ENCODE measurements around the gene DCBLD1.
A peak's percentile ranks its signal among the peaks of the same experiment; 100 is the strongest.

DCBLD1 gene

DNA sequence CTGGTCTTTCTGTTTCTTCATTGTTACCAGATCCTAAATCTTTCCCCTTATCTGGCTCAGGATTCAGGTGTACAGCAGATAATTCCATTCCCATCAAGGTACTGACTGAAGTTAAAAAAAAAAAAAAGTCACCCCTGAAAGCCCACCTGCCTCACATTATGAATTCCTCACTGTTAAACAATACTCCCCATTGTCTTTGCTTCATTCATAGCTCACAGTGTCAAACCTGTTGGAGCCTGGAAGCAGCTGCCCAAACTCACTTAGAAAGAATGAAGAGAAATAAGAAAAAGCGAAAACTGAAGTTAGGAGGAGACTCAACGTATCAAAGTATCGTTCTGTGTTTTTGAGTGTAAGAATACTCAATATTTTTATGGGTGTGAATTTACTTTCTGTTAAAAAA, 1.8 kb upstream of the DCBLD1 start:
- Mint-ChIP-seq H3K4me3 (no peak overlapping the region), H3K27me3 (peaks cover 38% of the 10 kb centered on the region), H3K4me1 (peaks cover 15% of the 10 kb centered on the region), H3K9me3 (no peaks in the 10 kb centered on the region), H3K36me3 (ENCODE audit: insufficient read depth) (peaks cover 2% of the 10 kb centered on the region), H3K27ac (ENCODE audit: low read depth) (no peak overlapping the region)
- no peak for ATAC-seq (replicated peaks; ENCODE audit: extremely low read depth, poor library complexity, severe bottlenecking)
- DNase-seq (ENCODE audit: low spot score in 2 of 2): no peak

DNA sequence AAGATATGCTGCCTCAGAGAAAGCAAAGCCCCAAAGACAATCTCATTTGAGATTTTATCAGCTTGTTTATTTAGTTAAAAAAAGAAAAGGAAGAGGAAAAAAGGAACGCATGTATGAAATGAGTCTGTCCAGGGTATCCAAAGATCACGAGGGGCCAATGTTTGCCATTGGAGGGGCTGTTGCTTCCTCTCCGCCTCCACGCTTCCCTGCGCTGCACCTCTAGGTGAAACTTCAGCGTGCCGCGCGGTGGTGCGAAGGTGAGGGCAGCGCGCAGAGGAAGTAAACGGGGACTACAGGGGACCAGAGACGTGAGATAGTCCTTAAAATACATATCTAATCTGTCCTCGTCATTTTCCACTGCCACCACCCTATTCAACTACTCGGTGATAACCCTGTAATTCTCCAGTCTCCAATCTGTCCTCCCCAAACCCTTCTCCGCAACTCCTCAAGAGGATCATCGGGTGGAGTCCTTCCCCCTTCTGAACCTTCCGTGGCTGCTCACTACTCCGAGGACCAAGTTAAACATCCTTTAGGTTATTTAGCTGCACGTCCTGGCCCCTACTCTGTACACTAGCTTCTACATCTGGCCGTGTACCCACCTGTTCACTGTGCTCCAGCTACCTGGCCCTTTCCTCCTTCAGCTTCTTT, 1.1 kb upstream of the DCBLD1 start:
- Mint-ChIP-seq H3K36me3 (ENCODE audit: insufficient read depth) (peaks cover 2% of the 10 kb centered on the region), H3K9me3 (no peaks in the 10 kb centered on the region), H3K27ac (ENCODE audit: low read depth) (no peak overlapping the region), H3K4me3 (peak overlapping the region; percentile 80), H3K4me1 (peaks cover 15% of the 10 kb centered on the region), H3K27me3 (peaks cover 43% of the 10 kb centered on the region)
- no peak for DNase-seq (ENCODE audit: low spot score in 2 of 2)
- no peak for ATAC-seq (replicated peaks; ENCODE audit: extremely low read depth, poor library complexity, severe bottlenecking)

GRCh38 chr6:117481926-117482239, 591 bp upstream of the DCBLD1 start:
- Mint-ChIP-seq H3K27ac (ENCODE audit: low read depth) (no peak overlapping the region), H3K9me3 (no peaks in the 10 kb centered on the region), H3K4me3 (peak overlapping the region; percentile 80), H3K27me3 (peaks cover 44% of the 10 kb centered on the region), H3K4me1 (peaks cover 15% of the 10 kb centered on the region), H3K36me3 (ENCODE audit: insufficient read depth) (peaks cover 2% of the 10 kb centered on the region)
- ATAC-seq (replicated peaks; ENCODE audit: extremely low read depth, poor library complexity, severe bottlenecking): peak; percentile 4
- DNase-seq (ENCODE audit: low spot score in 2 of 2): no peak

DNA sequence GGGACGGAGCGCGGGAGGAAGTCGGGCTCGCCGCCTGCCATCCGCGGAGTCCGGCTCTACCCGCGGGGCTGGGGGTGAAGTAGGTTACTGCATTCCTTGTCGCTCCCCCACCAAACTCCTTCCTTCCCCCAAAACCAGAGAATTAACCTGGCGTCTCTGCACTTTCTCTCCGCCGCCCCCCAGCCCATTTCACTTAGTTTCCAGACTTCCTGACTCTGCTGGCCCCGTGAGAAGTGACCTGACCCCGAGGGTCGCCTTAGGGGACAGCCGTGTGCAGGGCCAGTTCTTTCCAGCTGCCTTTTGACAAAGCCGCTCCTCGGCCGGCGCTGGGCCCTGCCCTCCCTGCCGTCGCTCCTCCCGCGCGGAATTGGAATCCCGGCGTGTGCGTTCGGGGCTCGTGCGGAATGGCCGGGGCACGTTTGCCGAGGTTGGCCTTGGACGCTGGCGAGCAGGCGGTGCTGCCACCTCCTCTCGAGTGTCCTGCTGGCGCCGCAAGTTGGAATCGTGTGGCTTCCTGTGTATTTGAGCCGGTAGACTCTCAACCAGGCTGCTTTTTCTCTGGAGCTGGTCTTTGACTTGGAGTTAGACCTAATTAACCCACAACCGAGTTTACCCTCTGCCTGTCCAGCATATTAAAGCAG, 650 bp downstream of the DCBLD1 start:
- Mint-ChIP-seq H3K27ac (ENCODE audit: low read depth) (peak overlapping the region; percentile 62), H3K9me3 (no peaks in the 10 kb centered on the region), H3K4me1 (peaks cover 15% of the 10 kb centered on the region), H3K36me3 (ENCODE audit: insufficient read depth) (peaks cover 2% of the 10 kb centered on the region), H3K4me3 (peak overlapping the region; percentile 90), H3K27me3 (peaks cover 35% of the 10 kb centered on the region)
- no peak for ATAC-seq (replicated peaks; ENCODE audit: extremely low read depth, poor library complexity, severe bottlenecking)
- no peak for DNase-seq (ENCODE audit: low spot score in 2 of 2)

DNA sequence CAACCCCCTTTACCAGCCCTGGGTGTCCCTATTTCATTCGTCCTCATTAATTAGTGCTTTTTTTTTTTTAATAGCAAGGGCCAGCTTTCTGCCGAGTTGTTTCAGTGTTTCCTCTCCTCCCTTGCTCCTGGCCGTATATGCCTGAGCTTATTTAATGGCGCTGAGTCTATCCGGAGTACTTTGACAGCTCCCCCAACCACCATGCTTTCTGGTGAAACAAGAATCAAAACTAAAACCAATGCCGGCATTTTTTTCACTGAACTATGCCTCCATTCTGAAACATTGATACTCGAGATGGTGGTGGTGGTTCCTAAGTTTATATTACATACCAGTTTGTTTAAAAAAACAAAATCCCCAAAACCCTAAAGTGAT, 1.2 kb downstream of the DCBLD1 start:
- Mint-ChIP-seq H3K9me3 (no peaks in the 10 kb centered on the region), H3K36me3 (ENCODE audit: insufficient read depth) (peaks cover 2% of the 10 kb centered on the region), H3K4me1 (peaks cover 15% of the 10 kb centered on the region), H3K27ac (ENCODE audit: low read depth) (peak overlapping the region; percentile 62), H3K4me3 (peak overlapping the region; percentile 90), H3K27me3 (peaks cover 35% of the 10 kb centered on the region)
- ATAC-seq (replicated peaks; ENCODE audit: extremely low read depth, poor library complexity, severe bottlenecking): no peak
- no peak for DNase-seq (ENCODE audit: low spot score in 2 of 2)

GRCh38 chr6:117484052-117484646, 1.7 kb downstream of the DCBLD1 start:
- no peak for DNase-seq (ENCODE audit: low spot score in 2 of 2)
- H3K4me1 Mint-ChIP-seq: peaks cover 15% of the 10 kb centered on the region
- peaks cover 30% of the 10 kb centered on the region for H3K27me3 Mint-ChIP-seq
- peaks cover 2% of the 10 kb centered on the region for H3K36me3 Mint-ChIP-seq (ENCODE audit: insufficient read depth)
- H3K4me3 Mint-ChIP-seq: peak overlapping the region; percentile 90
- H3K27ac Mint-ChIP-seq (ENCODE audit: low read depth): no peak overlapping the region
- no peak for ATAC-seq (replicated peaks; ENCODE audit: extremely low read depth, poor library complexity, severe bottlenecking)
- no peaks in the 10 kb centered on the region for H3K9me3 Mint-ChIP-seq

GRCh38 chr6:117485433-117485832, 3.0 kb downstream of the DCBLD1 start:
- H3K27ac Mint-ChIP-seq (ENCODE audit: low read depth): no peak overlapping the region
- peaks cover 15% of the 10 kb centered on the region for H3K4me1 Mint-ChIP-seq
- no peaks in the 10 kb centered on the region for H3K9me3 Mint-ChIP-seq
- H3K4me3 Mint-ChIP-seq: no peak overlapping the region
- ATAC-seq (replicated peaks; ENCODE audit: extremely low read depth, poor library complexity, severe bottlenecking) (no peak), DNase-seq (ENCODE audit: low spot score in 2 of 2) (no peak)
- peaks cover 2% of the 10 kb centered on the region for H3K36me3 Mint-ChIP-seq (ENCODE audit: insufficient read depth)
- H3K27me3 Mint-ChIP-seq: peaks cover 23% of the 10 kb centered on the region

DNA sequence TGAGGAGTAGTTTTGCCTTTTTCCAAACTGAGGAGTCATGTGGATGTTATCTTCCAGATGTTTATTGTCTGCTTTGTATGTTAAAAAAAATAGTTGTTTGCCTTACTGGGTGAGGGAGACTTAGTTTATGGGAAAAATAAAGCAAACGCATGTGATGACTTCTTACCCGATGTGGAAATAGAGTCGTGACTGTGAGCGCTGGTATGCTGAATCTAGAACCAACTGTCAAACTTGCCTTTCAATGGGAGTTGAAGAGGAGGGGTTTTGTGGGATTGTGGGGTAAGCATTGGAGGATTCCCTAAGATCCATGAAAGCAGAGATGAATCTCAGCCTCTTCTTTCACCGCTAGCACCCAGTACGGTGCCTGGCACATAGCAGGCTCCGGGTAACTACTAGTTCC, 5.3 kb downstream of the DCBLD1 start:
- H3K36me3 Mint-ChIP-seq (ENCODE audit: insufficient read depth): peaks cover 2% of the 10 kb centered on the region
- H3K27ac Mint-ChIP-seq (ENCODE audit: low read depth): no peak overlapping the region
- no peak overlapping the region for H3K4me3 Mint-ChIP-seq
- peaks cover 12% of the 10 kb centered on the region for H3K27me3 Mint-ChIP-seq
- peaks cover 6% of the 10 kb centered on the region for H3K4me1 Mint-ChIP-seq
- no peaks in the 10 kb centered on the region for H3K9me3 Mint-ChIP-seq
- DNase-seq (ENCODE audit: low spot score in 2 of 2): no peak
- ATAC-seq (replicated peaks; ENCODE audit: extremely low read depth, poor library complexity, severe bottlenecking): no peak

DNA sequence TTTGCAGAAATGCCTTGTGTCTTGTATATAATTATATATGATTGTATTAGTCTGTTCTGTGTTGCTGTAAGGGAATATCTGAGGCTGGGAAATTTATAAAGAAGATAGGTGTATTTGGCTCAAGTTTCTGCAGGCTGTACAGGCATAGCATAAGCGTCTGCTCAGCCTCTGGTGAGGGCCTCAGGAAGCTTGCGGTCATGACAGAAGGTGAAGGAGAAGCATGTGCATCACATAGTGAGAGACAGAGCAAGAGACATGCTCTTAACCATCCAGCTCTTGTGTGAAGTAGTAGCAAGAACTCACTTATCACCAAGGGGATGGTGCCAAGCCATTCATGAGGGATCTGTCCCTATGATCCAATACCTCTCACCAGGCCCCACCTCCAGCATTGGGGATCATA, 6.5 kb downstream of the DCBLD1 start:
- Mint-ChIP-seq H3K27ac (ENCODE audit: low read depth) (no peak overlapping the region), H3K36me3 (ENCODE audit: insufficient read depth) (no peaks in the 10 kb centered on the region), H3K9me3 (no peaks in the 10 kb centered on the region), H3K4me3 (no peak overlapping the region), H3K27me3 (peaks cover 12% of the 10 kb centered on the region), H3K4me1 (no peaks in the 10 kb centered on the region)
- DNase-seq (ENCODE audit: low spot score in 2 of 2) (no peak), ATAC-seq (replicated peaks; ENCODE audit: extremely low read depth, poor library complexity, severe bottlenecking) (no peak)

GRCh38 chr6:117491916-117492315, 9.4 kb downstream of the DCBLD1 start:
- no peak for ATAC-seq (replicated peaks; ENCODE audit: extremely low read depth, poor library complexity, severe bottlenecking)
- no peak for DNase-seq (ENCODE audit: low spot score in 2 of 2)

DNA sequence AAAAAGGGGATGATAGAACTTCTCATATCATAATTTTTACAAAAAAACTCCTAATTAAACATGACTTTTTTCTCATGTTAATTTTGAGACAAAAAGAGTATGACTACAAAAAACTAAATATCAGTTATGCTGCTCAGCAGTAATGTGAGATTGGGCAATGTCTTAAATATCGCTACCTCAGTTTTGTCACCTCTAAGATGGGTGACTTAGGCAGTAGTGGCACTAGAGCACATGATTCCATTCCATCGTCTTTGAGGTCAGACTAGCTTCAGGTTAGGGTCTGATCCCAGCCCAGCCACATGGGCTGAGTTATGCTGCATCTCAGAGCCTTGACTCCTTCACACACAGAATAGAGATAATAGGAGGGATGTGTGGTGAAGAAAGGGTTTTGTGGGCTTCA, 11.0 kb downstream of the DCBLD1 start:
- H3K27me3 Mint-ChIP-seq: no peaks in the 10 kb centered on the region
- DNase-seq (ENCODE audit: low spot score in 2 of 2) (no peak), ATAC-seq (replicated peaks; ENCODE audit: extremely low read depth, poor library complexity, severe bottlenecking) (no peak)
- H3K9me3 Mint-ChIP-seq: no peaks in the 10 kb centered on the region
- H3K27ac Mint-ChIP-seq (ENCODE audit: low read depth): no peak overlapping the region
- H3K4me3 Mint-ChIP-seq: no peak overlapping the region
- H3K4me1 Mint-ChIP-seq: peaks cover 6% of the 10 kb centered on the region
- H3K36me3 Mint-ChIP-seq (ENCODE audit: insufficient read depth): no peaks in the 10 kb centered on the region

More at GRCh38 chr6:117491916-117492315, 9.4 kb downstream of the DCBLD1 start:
- Mint-ChIP-seq H3K27ac (ENCODE audit: low read depth) (no peak overlapping the region), H3K36me3 (ENCODE audit: insufficient read depth) (no peaks in the 10 kb centered on the region), H3K4me1 (peaks cover under 1% of the 10 kb centered on the region), H3K27me3 (peaks cover 2% of the 10 kb centered on the region), H3K4me3 (no peak overlapping the region), H3K9me3 (no peaks in the 10 kb centered on the region)

- Mint-ChIP-seq H3K4me3 (no peak overlapping the region), H3K36me3 (ENCODE audit: insufficient read depth) (no peaks in the 10 kb centered on the region), H3K9me3 (no peaks in the 10 kb centered on the region), H3K27me3 (no peaks in the 10 kb centered on the region), H3K27ac (ENCODE audit: low read depth) (no peak overlapping the region), H3K4me1 (peaks cover 6% of the 10 kb centered on the region)
- DNase-seq (ENCODE audit: low spot score in 2 of 2): no peak
- no peak for ATAC-seq (replicated peaks; ENCODE audit: extremely low read depth, poor library complexity, severe bottlenecking)
Observed at GRCh38 chr6:117494283-117494682, 11.8 kb downstream of the DCBLD1 start.

DNA sequence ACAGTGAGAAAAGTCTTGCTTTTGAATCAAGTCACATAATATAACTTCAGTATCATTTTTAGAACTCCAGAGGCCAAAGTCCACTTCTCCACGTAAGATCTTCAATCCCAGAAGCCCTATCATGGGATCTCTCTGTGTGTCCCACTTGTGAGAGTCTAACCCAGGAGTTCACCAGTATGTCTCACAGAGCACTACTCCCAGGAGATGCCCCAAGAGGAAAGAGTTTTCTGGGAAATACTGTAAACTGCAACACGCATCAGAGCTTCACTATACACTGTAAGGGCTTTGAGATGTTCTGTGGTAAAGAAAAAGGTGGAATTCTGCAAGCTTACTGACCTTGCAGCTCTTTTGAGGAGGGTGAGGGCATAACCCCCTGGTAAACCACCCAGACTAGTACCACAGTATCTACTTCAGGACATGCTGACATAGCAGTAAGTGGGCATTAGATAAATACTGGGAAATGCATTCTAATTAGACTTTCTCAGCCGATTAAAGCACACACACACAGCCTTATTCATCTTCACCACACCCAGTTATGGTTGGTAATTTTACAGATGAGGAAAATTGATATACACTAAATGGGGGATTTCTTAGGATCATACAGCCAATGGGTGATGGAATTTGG, 12.3 kb downstream of the DCBLD1 start:
- Mint-ChIP-seq H3K36me3 (ENCODE audit: insufficient read depth) (no peaks in the 10 kb centered on the region), H3K4me1 (peaks cover 6% of the 10 kb centered on the region), H3K9me3 (no peaks in the 10 kb centered on the region), H3K27me3 (no peaks in the 10 kb centered on the region), H3K27ac (ENCODE audit: low read depth) (no peak overlapping the region), H3K4me3 (no peak overlapping the region)
- ATAC-seq (replicated peaks; ENCODE audit: extremely low read depth, poor library complexity, severe bottlenecking) (no peak), DNase-seq (ENCODE audit: low spot score in 2 of 2) (no peak)

Measured in central memory CD8-positive, alpha-beta T cell (primary cell).